Body of pancreas (tissue), 4 donors: ENCODE data around the gene LCLAT1.

ENCODE experiments used
- POLR2A ChIP-seq, 3 donors: fragments of 450-650 bp; IDR thresholded peaks; one replicate each; pipeline ENCODE4 v1.6.1; 2016; ENCODE audit warnings: antibody characterized with exemption in 3 of 3, mild to moderate bottlenecking in 2 of 3
- TF ChIP-seq, protein P1 (sequence below), 7 experiments: fragments of 450-650 bp in 4 of 7; fragments of 200-600 bp in 3 of 7; sonication (generic) in 3 of 7; IDR thresholded peaks; one replicate each; pipeline ENCODE4 v1.5.1; 2016 to 2019; ENCODE audit warnings: antibody characterized with exemption in 7 of 7

DNA sequence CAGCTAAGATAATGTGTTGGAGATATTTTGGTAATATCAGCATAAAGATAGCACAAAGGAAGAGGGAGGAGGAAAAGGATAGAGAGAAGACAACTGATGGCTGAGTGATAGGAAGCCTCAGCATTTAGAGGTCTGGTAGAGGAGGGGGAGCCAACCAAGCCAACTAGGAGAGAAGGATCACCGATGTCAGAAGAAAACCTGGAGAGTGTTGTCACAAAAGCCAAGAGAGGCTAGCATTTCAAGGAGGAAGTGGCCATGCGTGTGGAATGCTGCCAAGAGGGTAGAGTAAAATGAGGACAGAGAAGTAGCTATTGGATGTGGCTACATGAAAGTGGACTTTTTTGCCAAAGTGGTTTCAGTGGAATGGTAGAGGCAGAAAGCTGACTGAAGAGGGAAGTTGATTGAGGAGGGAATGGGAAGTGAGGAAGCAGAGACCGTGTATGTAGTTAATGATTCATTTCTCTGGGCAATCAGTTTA lies 34.3 kb downstream of the LCLAT1 start:
- TF ChIP-seq, protein P1, sequence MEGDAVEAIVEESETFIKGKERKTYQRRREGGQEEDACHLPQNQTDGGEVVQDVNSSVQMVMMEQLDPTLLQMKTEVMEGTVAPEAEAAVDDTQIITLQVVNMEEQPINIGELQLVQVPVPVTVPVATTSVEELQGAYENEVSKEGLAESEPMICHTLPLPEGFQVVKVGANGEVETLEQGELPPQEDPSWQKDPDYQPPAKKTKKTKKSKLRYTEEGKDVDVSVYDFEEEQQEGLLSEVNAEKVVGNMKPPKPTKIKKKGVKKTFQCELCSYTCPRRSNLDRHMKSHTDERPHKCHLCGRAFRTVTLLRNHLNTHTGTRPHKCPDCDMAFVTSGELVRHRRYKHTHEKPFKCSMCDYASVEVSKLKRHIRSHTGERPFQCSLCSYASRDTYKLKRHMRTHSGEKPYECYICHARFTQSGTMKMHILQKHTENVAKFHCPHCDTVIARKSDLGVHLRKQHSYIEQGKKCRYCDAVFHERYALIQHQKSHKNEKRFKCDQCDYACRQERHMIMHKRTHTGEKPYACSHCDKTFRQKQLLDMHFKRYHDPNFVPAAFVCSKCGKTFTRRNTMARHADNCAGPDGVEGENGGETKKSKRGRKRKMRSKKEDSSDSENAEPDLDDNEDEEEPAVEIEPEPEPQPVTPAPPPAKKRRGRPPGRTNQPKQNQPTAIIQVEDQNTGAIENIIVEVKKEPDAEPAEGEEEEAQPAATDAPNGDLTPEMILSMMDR (IDR thresholded peaks at IDR 0.05), result no peak
- no peak for TF ChIP-seq POLR2A (IDR thresholded peaks at IDR 0.05)
